Neural crest cell (in vitro differentiated cells): ENCODE measurements around the gene FLNC. TPM values are rescaled to one million over a fixed set of nuclear protein-coding genes. Genes with fewer than 3 reads are reported as not detected.
A peak's percentile ranks its signal among the peaks of the same experiment; 100 is the strongest.

Source experiments
- DNase-seq: peaks from one replicate; pipeline ENCODE4 v3.0.0; 2021; ENCODE audit warnings: low read depth, mixed read lengths, low spot score
- H3K27ac Mint-ChIP-seq: one replicate; pipeline ENCODE4 v1.8.0; 2021; ENCODE audit warnings: mild to moderate bottlenecking, mixed read lengths; ENCODE audit not compliant: unreplicated experiment
- H3K27me3 Mint-ChIP-seq: 2 replicates; pipeline ENCODE4 v1.8.0; 2021; ENCODE audit warnings: low read depth, mild to moderate bottlenecking, mixed read lengths
- H3K36me3 Mint-ChIP-seq: 2 replicates; pipeline ENCODE4 v1.8.0; 2021; ENCODE audit warnings: low read depth, mild to moderate bottlenecking, mixed read lengths
- H3K4me1 Mint-ChIP-seq: 2 replicates; pipeline ENCODE4 v1.8.0; 2021; ENCODE audit warnings: mixed read lengths
- H3K4me3 Mint-ChIP-seq: one replicate; pipeline ENCODE4 v1.8.0; 2021; ENCODE audit warnings: mild to moderate bottlenecking, mixed read lengths
- H3K9me3 Mint-ChIP-seq: 2 replicates; pipeline ENCODE4 v1.8.0; 2021; ENCODE audit warnings: mixed read lengths
- CTCF ChIP-seq: fragments of 200-600 bp; sonication (generic); conservative IDR thresholded peaks from 2 replicates; pipeline ENCODE4 v1.5.0; 2021; ENCODE audit warnings: antibody characterized with exemption, mild to moderate bottlenecking
- total RNA-seq: library from RNA; stranded (reverse); gene quantifications from 2 replicates; pipeline ENCODE4 v1.2.1, GENCODE V29; 2021

Gene FLNC
- total RNA-seq, 1 donor from 2014 or later, result 5.6 TPM

GRCh38 chr7:128829391-128830166 lies 627 bp upstream of the FLNC start:
- Mint-ChIP-seq H3K4me1 (peaks cover 24% of the 10 kb centered on the region), H3K9me3 (no peaks in the 10 kb centered on the region), H3K27ac (no peak overlapping the region), H3K4me3 (peak overlapping the region; percentile 56), H3K27me3 (peaks cover 42% of the 10 kb centered on the region), H3K36me3 (no peaks in the 10 kb centered on the region)
- no peak for DNase-seq
- TF ChIP-seq CTCF, result no peak

- Mint-ChIP-seq H3K4me3 (peak overlapping the region; percentile 65), H3K9me3 (no peaks in the 10 kb centered on the region), H3K27ac (no peak overlapping the region), H3K27me3 (peaks cover 42% of the 10 kb centered on the region), H3K36me3 (no peaks in the 10 kb centered on the region), H3K4me1 (peaks cover 24% of the 10 kb centered on the region)
- TF ChIP-seq CTCF, result no peak
- DNase-seq, result peak; percentile 32
Measured at GRCh38 chr7:128831178-128831993, 1.2 kb downstream of the FLNC start.

- no peak overlapping the region for H3K27ac Mint-ChIP-seq
- no peak for DNase-seq
- H3K27me3 Mint-ChIP-seq, result peaks cover 42% of the 10 kb centered on the region
- H3K4me3 Mint-ChIP-seq, result peak overlapping the region; percentile 71
- no peaks in the 10 kb centered on the region for H3K9me3 Mint-ChIP-seq
- no peaks in the 10 kb centered on the region for H3K36me3 Mint-ChIP-seq
- peaks cover 24% of the 10 kb centered on the region for H3K4me1 Mint-ChIP-seq
- no peak for TF ChIP-seq CTCF
Measured at GRCh38 chr7:128831994-128832879, 2.0 kb downstream of the FLNC start.

GRCh38 chr7:128832880-128833147 lies 2.6 kb downstream of the FLNC start:
- Mint-ChIP-seq H3K4me3 (no peak overlapping the region), H3K27me3 (peaks cover 42% of the 10 kb centered on the region), H3K9me3 (no peaks in the 10 kb centered on the region), H3K36me3 (no peaks in the 10 kb centered on the region), H3K4me1 (peaks cover 21% of the 10 kb centered on the region), H3K27ac (no peak overlapping the region)
- DNase-seq, result no peak
- TF ChIP-seq CTCF, result no peak

GRCh38 chr7:128833148-128833945 lies 3.1 kb downstream of the FLNC start:
- DNase-seq, result no peak
- no peaks in the 10 kb centered on the region for H3K9me3 Mint-ChIP-seq
- H3K27ac Mint-ChIP-seq, result no peak overlapping the region
- peak overlapping the region; percentile 32 for H3K4me3 Mint-ChIP-seq
- H3K27me3 Mint-ChIP-seq, result peaks cover 37% of the 10 kb centered on the region
- peaks cover 15% of the 10 kb centered on the region for H3K4me1 Mint-ChIP-seq
- no peaks in the 10 kb centered on the region for H3K36me3 Mint-ChIP-seq
- no peak for TF ChIP-seq CTCF
